CD4-positive, alpha-beta T cell treated with Interleukin-4 for 1 hour (primary cell): Measurements from ENCODE around the gene C8B.

Experiments used
- DNase-seq, 2 donors: peaks; one replicate each; pipeline ENCODE4 v3.0.0-alpha.2; 2020 to 2022

C8B gene

GRCh38 chr1:56970280-56970679, 4.5 kb upstream of the C8B start:
- DNase-seq: no peak

- DNase-seq: no peak
Observed at GRCh38 chr1:56968878-56969495, 3.2 kb upstream of the C8B start.

GRCh38 chr1:56967900-56968832, 2.4 kb upstream of the C8B start:
- no peak for DNase-seq

DNA sequence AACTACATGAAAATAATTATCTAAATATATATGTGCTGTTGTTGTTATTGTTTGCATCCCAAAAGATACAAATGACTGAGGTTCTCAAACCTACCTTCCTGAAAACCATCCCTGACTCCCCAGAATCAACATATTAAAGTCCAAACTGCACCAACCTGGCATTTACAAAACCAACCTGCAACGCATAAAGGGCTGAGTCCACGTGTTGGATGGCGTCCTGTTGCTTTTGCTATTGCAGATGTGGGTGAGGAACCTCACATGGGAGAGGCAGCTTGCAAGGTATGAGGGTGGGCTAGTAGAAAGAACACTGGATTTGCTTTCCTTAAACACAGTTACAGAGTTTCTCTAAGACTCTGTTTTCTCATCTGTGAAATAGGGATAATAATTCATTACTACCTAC, 1.5 kb upstream of the C8B start:
- DNase-seq: no peak

DNA sequence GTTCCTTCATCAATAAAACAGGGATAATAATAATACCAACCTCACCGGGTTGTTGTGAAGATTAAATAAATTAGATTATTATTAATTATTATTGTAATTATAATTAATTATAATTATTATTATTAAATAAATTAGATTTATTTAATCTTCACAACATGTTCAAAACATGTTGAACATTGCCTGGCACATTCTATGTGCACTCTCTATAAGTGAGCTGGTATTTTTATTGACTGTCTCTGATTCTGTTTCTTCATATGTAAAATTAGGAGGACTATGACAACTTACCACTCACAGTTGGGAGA, 834 bp upstream of the C8B start:
- DNase-seq: no peak

- DNase-seq: no peak
Observed at GRCh38 chr1:56965191-56965590, 624 bp downstream of the C8B start.

GRCh38 chr1:56964349-56965017, 1.3 kb downstream of the C8B start:
- DNase-seq: no peak

DNA sequence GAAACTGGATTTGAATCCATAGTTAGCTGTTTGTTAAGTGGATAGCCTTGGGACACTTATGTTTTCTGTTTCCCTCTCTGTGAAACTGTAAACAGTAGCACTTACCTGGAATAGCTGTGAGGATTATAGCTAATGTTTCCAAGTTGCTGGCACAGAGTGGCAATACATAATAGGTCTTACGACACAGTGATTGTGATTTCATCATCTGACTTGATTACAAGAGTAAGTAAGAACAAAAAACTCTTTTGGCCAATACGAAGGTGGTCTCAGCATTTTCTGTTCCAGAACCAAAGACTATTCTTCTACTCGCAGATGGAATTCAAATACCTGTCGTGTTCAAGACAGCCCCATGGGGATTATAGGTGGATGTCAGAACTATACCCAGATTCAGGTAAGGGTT, 2.1 kb downstream of the C8B start:
- DNase-seq: no peak

GRCh38 chr1:56961426-56961825, 4.4 kb downstream of the C8B start:
- no peak for DNase-seq

DNA sequence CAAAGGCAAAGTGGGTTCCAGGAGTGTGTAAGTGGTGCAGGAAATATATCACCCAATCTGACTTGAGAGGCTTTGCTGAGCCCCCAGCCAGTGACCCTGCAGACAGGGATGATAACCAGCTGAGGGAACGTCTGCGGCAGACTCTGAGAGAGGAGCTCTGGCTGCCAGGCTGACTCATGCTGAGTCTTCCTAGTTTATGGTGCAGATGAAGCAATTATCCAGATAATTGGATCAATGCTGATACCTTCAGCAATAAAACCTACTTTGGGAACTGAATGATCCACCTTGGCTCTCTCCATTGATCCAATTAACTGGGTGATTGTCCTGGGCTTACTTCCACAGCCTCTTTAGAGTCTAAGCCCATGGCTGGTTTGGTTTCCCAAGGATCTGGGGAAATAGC, 7.3 kb downstream of the C8B start:
- no peak for DNase-seq

GRCh38 chr1:56957931-56958330, 7.9 kb downstream of the C8B start:
- DNase-seq: no peak

- no peak for DNase-seq
Observed at GRCh38 chr1:56954664-56955063, 11.2 kb downstream of the C8B start.

DNA sequence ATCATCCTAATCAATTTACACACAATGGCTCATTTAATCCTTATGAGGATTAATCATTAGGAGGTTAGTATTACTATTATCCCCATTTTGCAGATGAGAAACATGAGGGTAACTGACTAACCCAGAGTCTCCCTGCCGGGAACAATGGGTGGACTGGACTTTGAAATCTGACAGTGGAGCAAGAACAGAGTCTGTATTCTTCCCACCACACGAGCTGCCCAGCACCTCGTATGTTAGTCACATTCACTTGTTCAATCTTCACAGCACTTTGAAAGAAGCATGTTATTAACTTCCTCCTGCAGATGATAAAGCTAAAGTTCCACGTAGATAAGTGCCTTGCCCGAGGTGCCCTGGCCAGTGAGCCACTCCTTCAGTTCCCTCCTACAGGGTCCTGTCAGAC, 12.4 kb downstream of the C8B start:
- no peak for DNase-seq

DNA sequence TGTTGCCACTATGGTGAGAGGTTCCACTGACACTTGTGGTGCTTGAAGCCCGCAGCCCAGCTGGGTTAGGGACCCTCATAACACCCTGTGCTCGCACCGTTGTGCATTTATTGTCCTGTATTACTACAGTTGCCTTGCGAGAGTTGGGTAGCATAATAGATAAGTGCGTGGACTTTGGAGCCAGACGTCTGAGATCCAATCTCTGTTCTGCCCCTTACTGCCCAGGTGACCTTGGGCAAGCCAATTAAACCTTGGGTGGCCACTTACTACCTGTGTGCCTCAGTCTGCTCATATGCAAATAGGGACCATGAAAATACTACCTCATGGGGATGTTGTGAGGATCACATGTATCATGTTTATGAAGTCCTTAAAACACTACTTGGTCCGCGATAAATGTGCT, 13.3 kb downstream of the C8B start:
- no peak for DNase-seq

DNA sequence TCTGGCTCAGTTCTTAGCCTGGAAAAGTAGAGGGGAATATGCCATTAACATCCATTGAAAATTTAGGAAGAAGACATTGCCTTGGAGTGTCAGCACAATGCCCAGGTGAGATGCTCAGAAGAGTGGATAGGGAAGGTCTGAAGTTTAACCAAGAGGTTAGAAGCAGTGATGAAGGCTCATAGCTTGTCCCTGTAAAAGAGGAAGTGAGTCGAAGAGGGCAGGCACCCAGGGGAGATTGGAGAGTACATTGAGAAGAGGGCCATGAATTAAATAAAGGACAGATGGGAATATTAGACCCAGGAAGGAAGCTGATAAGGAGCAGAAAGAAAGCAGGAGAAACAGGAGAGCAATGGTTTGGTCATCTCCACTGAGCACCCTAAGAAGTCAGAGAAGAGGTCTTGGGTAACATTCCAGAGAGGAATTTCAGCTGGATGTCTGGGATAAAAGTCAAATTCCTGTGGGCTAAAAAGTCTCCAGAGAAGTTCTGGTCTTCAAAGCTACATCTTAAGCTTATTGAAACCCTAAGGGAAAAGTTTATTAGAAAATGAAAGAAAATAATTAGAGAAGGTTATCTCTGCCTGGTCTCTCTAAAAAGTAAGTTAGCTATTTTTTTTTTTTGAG, 17.3 kb downstream of the C8B start:
- DNase-seq: no peak

DNA sequence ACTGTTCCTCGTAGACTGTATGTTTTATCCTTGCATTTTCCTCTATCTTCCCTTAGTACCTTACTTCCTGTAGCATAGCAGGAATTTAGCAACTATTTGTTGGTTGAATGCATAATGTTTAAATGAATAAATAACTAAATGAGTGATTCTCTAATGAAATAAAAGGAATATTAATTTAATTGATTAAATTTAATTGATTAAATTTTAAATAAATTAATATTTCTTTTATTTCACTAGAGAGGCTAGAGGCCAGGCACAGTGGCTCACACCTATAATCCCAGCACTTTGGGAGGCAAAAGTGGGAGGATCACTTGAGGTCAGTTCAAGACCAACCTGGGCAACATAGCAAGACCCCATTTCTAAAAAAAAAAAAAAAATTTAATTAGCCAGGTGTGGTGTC, 25.8 kb downstream of the C8B start:
- DNase-seq: no peak

- no peak for DNase-seq
Observed at GRCh38 chr1:56939209-56939608, 26.6 kb downstream of the C8B start.

- no peak for DNase-seq
Observed at GRCh38 chr1:56938646-56939045, 27.2 kb downstream of the C8B start.

DNA sequence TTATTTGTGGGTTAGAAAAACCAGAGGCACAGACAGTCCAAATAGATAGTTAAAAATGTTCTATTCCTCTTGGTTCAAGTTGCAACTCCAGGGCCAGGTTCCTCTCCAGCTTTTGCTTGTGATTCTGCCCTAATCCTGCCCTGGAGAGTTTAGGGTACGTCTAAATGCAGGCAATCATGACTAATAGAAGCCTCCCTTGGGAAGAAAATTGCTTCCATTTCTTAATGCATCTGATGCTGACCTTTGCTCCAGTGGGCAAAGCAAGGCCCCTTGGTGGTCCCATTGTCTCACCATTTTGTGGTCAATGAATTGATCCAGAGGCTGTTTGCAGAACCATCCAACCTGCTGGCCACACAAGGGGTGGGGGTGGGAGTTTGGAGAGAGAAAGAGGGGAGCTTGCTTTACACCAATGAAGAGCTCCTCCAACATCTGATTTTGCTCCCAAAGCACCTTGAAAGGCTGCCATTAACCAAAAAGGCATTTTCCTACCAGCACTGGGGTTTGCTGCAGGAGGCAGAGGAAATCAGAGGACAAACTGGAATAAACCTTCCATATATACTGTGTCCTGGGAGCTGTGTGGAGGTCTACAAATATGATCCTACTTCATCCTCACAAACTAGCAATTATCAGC, 31.3 kb downstream of the C8B start:
- no peak for DNase-seq

DNA sequence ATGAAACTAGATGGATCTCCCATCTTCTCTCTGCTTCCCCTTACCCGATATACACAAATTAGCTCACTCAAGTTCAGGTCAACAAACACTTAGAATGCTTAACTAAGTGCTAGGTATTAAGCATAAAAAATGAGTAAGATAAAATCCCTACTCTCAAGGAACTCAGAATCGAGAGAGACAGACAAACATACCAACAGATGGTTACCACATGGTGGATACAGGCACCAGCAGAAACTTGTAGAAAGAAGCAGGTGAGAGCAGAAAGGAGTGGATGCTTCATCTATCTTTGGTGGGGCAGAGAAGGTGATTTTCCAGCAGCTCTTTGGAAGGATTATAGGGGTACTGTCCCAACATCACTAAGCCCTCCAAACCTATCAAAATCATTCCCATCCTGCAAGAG, 32.2 kb downstream of the C8B start:
- no peak for DNase-seq

DNA sequence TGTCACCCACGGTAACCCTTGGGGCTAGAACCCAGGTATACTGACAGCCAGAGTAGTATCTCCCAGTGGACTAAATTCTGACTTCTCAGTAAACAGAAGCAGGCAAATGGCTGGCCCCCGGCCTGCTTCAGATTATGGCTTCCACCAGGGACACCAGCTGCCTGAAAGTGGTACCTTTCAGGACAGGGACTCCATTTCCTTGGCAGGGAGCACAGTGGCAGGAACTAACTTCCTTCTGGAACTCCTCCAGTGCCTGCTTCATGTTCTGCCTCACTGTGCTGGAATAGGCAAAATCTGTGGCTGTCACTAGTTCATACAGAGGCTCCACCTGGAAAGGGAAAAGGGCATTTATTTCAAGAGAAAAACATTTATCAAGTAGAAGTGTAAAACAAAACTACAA, 32.7 kb downstream of the C8B start:
- DNase-seq: no peak

DNA sequence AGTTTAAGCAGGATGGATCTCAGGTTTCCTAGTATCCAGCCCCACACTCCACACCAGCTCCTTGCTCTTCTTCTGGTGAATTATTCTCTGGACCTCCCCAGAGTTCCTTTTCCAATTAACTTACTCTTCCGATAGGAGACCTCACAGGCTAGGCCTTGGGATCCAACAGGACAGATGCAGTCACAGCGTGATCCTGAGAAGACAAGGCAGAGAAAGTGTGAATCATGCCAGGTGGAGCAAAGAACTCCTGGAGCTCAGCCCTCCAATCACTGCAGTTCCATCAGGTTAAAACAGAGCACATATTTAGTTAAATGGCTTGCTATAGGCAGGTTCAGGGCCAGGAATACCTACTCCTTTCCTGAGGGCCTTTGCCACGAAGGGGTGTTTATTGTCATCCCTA, 34.1 kb downstream of the C8B start:
- DNase-seq: no peak

GRCh38 chr1:56931211-56931610, 34.6 kb downstream of the C8B start:
- no peak for DNase-seq
